Measurements from ENCODE around the gene KCNT1.

KCNT1 gene

DNA sequence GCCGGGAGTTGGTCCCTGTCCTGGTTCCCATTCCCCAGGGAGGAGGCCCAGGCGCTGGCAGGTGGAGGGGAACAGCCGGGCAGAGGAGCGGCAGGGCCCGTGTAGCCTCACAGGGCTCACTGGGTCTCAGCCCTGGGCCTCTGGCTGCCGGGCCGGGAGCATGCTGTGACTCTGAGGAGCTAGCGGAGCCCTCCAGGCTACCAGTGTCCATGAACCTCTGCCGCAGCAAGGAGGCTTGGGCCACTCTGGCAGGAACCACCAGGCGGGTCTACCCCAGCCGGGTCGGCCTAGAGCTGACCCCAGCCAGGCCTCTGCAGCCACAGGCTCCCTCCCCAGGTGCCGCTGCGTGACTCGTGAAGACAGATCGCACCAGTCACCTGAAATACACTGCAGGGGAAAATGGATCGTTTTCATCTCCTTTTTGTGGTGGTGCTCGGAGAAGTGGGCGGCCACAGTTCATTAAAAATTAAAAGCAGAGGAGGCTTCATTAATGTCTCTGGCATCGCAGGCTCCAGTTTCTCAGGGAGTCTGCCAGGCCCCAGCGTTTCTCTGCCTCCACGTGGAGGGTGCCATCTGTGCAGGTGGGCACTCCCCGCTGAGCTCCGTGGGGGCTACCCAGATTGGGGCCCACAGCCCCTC, 43.8 kb downstream of the KCNT1 start:
- DNase-seq (ENCODE audit: low spot score), result no peak

DNA sequence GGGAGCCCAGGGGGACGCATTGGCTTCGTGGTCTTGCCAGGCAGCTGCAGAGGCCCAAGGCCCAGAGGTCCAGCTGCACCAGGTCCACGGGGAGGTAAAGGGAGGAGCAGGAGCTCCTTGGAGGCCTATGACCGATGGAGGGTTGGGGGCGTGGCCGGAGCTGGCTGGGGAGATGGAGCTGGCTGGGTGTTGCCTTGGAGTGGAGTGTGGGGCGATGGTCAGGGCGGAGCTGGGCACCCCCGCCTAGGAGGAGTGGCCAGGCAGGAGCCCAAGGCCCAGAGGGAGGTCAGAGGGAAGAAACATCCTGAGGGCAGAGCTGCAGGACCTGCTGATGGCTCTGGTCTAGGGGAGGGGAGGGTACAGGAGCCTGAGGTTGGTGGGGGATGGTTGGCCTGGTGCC, 44.6 kb downstream of the KCNT1 start:
- DNase-seq (ENCODE audit: low spot score), result no peak

DNA sequence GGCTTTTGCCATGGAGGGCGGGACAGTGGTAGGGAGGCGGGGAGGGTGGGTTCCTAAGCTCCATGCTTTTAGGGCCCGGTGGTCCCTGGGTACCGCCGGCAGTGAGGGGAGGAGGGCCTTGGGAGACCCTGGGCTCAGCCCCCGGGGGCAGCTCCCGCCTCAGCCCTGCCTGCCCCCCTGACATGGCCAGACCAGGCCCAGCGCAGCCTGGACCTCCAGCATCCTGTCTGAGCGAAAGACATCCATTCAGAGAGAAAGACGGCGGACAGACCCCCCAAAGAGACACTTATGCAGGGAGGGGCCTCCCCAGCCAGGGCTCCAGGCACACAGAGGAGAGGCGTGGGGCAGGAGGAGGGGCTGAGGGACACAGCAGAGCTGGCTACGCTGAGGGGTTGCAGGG, 45.3 kb downstream of the KCNT1 start:
- no peak for DNase-seq (ENCODE audit: low spot score)

DNA sequence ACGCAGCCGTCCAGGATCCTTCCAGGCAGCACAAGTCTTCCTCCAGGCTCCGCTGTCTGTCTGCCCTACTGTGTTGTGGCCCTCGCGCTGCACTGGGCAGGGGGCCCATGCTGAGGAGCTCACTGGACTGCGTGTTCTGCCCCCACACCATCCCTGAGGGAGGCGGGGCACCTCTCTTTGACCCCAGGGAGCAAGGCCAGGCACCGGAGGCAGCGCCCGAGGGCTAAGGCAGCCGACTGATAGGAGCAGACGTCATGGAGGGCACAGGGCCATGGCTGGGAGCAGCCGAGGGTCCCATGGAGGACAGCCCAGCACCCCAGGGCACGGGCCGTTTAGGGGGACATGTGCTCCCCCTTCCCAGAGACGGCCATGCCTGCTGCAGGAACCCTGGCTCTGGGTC, 46.7 kb downstream of the KCNT1 start:
- no peak for DNase-seq (ENCODE audit: low spot score)

DNA sequence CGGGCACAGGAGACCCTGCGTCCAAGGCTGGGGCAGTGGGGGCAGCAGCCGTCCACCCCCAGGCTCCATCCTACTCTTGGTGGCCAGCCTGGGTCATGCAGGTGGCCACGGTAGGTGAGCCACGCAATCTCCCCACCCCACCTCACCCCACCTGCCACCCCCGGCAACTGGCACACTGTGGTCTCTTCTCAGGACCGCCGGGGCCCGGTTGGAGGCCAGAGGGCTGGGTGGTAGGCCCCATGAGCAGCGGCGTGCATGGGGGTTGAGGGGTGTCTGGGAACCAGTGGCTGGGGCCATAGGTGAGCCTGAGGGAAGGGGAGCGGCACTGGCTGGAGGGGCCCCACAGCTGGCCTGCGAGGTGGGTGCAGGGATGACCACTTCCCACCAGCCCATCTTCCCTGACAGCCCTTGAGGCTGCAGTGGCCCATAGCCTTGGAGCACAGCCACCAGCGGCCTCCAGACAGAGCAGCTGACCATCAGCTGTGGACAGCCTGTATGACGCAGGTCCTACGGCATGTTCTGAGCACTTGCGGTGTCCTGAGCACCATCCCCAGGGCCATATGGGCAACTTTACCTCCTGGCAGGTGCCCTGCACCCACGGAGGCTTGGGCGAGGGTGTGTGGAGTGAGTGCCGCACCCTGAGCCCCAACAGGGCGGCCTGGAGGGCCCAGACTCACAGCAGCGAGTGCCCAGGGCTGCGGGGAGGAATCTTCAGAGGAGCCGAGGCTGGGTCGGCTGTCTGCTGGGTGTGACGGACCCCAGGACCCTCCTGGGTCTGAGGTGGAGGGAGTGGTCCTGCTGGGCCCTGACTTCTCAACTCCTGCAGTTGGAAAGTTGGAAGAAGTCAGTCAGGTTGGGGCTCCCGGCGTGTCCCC, 47.4 kb downstream of the KCNT1 start:
- no peak for DNase-seq (ENCODE audit: low spot score)

DNA sequence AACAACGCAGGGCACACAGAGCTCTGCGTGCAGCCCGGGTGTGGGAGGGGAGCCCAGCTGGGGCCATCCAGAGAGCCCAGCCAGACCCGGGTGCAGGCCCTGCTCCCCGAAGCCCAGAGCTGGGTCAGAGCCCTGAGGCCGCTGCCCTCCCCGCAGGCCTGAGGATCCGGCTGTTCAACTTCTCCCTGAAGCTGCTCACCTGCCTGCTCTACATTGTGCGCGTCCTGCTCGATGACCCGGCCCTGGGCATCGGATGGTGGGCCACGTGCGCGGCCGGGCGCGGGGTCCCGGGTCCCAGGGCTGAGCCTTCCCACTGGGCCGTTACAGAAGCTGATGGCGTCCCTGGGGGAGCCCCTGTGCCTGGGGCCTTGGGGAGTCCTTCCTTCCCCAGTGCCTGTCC, 48.8 kb downstream of the KCNT1 start:
- no peak for DNase-seq (ENCODE audit: low spot score)

DNA sequence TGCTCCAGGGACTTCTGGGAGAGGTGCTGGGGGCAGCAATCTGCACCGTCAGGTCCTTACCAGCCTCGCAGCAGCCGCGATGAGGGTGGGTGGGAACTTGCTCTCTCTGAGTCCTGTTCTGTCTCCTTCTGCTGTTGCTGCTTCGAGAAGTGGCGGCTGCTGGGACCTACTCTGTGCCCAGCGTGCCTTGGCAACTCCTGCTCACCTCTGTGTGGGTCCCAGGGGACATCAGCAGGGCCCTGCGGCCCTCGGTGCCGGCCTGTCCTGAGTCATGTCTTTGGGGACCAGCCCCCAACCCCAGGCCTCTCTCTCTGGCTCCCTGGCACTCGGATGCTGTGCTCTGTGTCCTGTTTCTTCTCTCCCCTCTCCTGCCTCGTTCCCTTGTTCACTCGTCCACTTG, 49.5 kb downstream of the KCNT1 start:
- no peak for DNase-seq (ENCODE audit: low spot score)

DNA sequence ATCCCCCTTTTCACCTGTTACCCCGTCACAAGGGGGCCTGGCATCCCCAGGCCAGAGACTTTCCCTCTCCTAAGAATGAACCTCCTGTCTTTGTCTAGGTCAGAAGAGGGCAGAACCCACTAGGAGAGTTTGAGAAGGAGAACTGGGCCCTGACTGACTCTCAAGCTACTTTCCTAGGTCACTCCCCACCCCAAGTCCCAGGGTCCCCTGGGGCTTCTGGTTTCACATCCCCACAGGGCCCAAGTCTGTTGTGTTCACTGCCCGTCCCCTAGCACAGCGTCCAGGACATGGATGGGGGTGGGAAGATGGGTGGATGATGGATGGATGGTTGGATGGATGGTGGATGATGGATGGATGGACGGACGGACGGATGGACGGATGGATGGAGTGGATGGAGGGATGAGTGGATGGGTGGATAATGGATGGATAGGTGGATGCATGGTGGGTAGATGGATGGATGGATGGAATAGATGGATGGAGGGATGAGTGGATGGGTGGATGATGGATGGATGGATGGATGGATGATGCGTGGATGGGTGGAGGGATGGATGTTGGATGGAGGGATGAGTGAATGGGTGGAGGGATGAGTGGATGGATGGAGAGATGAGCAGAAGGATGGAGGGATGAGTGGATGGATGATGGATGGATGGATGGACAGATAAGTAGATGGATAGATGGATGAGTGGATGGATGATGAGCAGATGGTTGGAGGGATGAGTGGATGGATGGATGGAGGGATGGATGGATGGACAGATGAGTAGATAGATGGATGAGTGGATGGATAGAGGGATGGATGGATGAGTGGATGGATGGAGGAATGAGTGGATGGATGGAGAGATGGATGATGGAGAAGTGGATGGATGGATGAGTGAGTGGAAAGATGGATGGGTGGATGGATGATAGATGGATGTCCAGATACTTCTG, 50.6 kb downstream of the KCNT1 start:
- no peak for DNase-seq (ENCODE audit: low spot score)

DNA sequence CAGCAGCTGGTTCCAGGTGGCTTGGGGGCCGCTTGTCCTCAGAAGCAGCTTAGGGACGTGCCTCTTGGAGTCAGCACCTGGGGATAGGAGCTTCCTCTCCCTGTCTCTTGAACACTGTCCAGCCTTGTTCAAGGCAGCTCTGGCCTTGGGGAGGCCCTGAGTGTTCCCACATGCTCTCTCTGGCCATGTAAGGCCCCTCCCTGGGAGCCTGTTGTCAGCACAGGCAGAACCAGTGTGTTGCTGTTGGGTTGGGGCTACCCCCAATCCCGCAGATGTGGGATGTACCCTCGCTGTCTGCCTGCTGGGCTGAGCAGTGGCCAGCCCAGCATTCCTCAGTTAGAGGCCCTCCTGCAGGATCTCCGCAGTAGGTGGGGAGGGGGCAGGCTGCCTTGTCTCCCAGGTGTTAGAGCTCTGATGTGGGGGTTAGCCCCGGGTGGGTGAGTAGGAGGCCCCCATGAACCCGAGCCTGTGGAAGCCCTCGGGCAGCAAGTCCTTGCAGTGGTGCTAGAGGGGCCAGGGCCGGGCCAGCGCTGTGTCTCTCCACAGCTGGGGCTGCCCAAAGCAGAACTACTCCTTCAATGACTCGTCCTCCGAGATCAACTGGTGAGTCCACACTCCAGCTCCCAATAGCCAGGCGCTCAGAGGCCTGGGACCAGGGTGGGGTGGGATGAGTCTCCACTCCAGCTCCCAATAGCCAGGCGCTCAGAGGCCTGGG, 51.6 kb downstream of the KCNT1 start:
- DNase-seq (ENCODE audit: low spot score), result no peak

DNA sequence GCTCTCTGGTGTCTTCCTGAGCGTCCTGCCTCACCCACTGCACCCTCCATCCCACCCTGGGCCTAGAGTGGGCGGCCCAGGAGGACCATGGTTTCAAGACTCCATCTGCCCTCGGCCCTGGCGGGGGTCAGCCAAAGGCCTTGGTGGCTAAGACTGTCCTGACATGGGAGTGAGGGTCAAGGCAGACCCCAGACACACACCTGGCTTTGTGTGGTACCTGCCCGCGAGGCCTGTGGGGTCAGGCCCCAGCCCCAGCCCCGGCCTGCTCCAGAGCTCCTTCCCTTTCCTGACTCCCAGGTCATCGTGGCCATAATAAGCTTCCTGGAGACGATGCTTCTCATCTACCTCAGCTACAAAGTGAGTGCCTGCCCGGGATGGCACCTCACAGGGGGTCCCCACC, 54.6 kb downstream of the KCNT1 start:
- DNase-seq (ENCODE audit: low spot score), result no peak

DNA sequence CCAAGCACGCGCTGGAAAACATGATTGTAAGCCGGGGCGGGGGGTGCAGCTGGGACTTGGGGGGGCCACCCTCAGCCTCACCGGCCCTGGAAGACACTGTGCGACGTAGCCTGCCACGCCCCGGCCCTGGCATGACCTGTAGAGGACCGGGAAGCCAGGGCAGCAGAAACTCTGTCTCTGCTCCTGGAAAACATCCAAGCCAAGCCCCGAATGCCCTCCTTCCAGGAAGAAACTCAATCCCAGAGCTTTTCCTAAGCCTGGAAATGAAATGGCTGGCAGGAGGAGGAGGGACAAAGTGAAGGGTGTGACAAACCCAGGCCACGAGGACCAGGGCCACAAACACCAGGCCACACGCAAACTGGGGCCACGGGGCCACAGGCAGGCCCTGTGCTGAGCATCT, 55.4 kb downstream of the KCNT1 start:
- no peak for DNase-seq (ENCODE audit: low spot score)

DNA sequence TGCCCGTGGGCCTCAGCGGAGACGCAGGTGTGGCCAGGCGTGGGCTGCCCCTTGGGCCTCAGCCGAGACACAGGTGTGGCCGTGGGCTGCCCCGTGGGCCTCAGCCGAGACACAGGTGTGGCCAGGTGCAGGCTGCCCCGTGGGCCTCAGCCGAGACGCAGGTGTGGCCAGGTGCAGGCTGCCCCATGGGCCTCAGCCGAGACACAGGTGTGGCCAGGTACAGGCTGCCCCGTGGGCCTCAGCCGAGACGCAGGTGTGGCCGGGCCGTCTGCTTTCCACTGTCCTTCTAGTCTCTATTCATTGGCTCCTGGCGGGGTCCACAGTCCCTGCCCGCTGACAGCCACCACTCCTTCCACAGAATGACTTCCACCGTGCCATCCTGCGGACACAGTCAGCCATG, 56.1 kb downstream of the KCNT1 start:
- DNase-seq (ENCODE audit: low spot score), result no peak

DNA sequence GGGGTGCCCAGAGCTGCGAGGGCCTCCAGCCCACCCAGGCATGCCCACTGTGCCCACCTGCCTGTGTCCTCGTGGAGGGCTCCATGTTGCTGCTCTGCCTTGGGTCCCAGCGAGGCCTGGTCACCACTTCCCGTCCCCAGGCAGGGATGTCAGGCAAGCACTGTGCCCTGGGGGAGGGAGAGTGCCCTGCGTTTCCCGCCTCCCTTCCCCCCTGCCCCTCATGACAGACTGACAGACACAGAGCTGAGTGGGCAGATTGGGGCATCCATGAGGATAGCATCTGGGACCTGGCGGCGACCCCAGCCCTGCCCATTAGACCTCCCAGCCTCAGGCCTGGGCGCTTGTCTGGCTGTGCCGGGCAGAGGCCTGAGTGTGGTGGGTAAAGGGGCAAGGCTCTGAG, 56.9 kb downstream of the KCNT1 start:
- no peak for DNase-seq (ENCODE audit: low spot score)

DNA sequence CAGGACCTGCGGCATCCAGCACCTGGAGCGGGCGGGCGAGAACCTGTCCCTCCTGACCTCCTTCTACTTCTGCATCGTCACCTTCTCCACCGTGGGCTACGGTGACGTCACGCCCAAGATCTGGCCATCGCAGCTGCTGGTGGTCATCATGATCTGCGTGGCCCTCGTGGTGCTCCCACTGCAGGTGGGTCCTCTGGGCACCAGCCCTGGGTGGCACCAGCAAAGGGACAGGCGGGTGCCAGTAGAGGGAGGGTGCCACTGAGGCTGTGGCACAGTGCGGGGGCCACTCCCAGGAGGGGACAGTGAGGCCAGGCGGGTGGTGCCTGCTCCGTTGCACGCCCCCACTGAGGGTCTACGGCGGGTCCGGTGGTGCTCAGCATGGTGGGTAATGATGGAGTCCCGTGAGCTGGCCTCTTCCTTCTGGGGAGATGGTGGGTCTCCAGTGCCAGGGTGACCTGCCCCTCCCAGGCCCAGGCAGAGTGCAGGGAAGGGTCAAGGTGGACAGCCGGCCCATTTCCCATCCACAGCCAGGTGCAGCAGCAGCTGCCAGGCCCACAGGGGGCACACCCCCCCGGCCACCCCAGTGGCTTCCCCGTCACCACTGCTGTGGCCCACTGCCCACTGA, 57.8 kb downstream of the KCNT1 start:
- no peak for DNase-seq (ENCODE audit: low spot score)

DNA sequence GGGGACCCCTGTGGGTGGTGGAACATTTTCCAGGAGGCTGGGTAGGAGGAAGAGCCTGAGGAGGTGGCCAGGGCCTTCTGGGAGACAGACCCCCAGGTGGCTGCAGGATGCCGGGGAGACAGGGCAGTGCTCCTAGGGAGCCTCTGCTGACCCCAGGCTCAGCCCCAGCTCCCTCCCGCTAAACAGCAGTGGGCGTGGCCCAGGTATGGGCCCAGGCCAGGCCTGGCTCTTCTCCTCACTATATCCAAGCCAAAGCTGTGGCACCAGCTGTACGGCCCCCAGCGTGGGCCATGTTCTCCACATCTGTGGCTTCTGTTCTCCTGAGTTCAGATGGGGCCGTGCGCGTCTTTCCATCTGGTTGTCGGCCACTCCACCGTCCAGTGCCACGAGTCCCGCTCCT, 58.5 kb downstream of the KCNT1 start:
- DNase-seq (ENCODE audit: low spot score), result no peak

DNA sequence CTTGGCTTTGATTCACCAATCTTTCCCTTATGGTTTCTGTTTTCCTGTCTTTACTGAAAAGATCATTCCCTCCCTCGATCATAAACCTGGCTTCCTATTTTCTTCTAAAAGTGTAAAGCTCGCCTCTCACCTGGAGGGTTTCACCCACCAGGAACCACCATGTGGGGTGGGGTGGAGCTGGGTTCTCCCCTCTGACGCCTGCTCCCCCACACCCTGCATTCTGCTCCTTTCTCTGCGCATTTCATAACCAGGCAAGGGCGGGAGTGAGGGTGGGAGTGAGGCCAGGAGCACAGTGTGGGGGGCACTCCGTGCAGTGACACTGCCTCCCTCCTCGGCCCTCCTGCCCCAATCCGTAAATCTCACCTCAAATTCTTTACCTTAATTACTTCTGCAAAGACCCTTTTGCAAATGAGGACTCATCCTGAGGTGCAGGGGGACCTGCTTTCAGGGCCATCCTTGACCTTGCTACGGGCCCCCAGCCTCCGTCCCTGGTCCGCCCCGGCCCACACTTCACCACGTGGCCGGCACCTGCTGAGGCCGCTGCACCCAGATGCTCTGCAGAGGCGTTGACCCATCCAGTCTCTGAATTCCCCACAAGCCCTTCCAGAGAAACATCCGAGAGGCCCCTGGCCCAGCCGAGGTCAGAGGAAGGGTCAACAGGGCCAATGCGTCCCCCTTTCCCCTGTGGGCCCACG, 59.3 kb downstream of the KCNT1 start:
- no peak for DNase-seq (ENCODE audit: low spot score)

DNA sequence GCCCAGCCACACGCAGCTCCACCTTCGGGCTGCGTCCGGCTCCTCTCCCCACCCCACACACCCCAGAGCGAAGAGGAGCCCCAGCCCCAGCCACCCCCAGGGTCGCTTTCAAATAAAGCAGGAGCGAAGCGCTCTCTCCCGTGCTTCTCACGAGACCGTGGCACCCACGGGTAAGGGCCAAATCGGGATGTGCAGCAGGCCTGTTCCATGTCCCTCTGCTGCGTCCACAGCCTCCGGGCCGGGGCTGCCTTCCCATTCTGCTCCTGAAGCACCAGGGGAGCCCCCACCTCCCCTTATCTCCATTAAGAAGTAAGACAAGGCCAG, 59.8 kb downstream of the KCNT1 start:
- no peak for DNase-seq (ENCODE audit: low spot score)

DNA sequence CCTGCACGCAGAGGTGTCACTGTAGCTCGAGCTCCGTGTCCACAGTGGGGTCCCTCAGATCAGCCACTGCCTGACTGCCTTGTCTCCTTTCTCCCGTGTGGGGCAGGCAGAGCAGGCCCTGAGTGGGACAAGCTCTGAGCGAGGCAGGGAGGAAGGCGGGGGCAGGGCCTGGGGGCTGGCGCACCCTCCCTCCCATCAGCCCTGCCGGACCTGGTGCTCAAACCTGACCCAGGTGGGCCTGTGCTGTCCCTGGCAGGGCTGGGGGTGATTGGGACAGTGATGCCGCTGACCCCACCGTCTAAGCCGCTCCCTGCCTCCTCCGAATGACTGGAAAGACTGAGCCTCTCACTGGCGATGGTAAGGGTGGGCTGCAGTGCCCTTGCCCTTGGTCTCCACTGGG, 60.9 kb downstream of the KCNT1 start:
- no peak for DNase-seq (ENCODE audit: low spot score)

DNA sequence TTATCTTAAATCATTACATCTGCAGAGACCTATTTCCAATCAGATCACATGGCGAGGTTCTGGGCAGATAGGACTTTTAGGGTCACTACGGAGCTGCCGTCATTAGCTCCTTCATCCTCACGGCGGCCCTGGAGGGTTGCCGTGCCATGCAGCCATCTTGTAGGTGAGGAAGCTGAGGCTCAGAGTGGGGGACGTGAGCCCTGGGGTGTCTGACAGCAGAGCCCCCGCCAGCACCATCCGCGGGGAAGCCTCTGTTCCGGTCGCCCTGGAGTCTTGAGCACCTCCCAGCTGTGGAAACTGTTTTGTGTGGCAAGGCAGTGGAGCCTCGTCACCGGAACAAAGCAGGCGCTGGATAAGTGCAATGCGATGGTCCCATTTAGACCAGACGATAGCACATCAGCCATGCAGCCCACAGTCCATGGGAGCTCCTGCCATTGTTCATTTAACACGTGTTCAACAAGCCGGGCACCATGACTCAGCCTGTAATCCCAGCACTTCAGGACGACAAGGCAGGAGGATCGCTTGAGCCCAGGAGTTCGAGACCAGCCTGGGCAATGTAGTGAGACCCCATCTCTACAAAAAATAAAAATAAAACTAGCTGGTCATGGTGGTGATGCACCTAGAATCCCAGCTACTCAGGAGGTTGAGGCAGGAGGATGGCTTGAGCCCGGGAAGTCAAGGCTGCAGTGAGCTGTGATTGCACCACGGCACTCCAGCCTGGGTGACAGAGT, 61.9 kb downstream of the KCNT1 start:
- no peak for DNase-seq (ENCODE audit: low spot score)

DNA sequence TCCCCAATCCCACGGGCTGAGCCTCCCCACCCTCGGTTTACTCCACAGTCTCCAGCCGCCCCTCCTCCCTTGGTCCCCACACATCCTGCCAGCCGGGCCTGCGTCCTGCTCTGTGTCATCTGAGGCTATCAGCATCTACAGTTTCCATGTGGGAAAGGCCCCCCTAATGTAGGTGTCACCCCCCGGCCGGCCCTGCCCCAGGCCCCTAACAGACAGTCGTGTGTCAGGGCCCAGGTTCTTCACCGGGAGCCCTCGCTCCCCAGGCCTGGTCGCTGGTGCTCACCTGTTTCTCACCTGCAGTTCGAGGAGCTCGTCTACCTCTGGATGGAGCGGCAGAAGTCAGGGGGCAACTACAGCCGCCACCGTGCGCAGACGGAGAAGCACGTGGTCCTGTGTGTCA, 62.7 kb downstream of the KCNT1 start:
- no peak for DNase-seq (ENCODE audit: low spot score)

Data from SK-N-DZ (cell line).